PC-3 (cell line): Measurements from ENCODE around the gene DNASE1L2. TPM values are rescaled to one million over a fixed set of nuclear protein-coding genes. Genes with fewer than 3 reads are reported as not detected.

Experiments used
- ATAC-seq: fragments of 200-7000 bp; cut with Tn5 transposase; 2 replicates; pipeline ENCODE4 v1.9.1; 2020; ENCODE audit warnings: mild to moderate bottlenecking, moderate library complexity
- BruUV-seq: library from RNA; stranded (reverse); fragments of 400-500 nt; replicated peaks from 2 replicates; lab custom pipeline; 2021; lab: Mats Ljungman, UMichigan
- CTCF ChIA-PET: fragments of 300-600 bp; sonication (Branson Sonifier 250); formaldehyde crosslinking; loops from one replicate; lab custom pipeline; 2022; ENCODE audit warnings: antibody characterized with exemption; lab: Charles Lee
- POLR2A ChIA-PET: fragments of 300-600 bp; sonication (Branson Sonifier 250); formaldehyde crosslinking; loops from one replicate; lab custom pipeline; 2022; ENCODE audit warnings: antibody characterized with exemption; ENCODE audit not compliant: unreplicated experiment; lab: Charles Lee
- DNase-seq: peaks from one replicate; pipeline ENCODE4 v3.0.0-alpha.2; 2015
- H2AFZ ChIP-seq: fragments of 300-600 bp; sonication (generic); 2 replicates; pipeline ENCODE4 v1.6.0; 2016; ENCODE audit warnings: antibody characterized with exemption, low read length
- H3F3A ChIP-seq: fragments of 300-600 bp; sonication (generic); one replicate; pipeline ENCODE4 v1.6.0; 2017; ENCODE audit warnings: antibody characterized with exemption, low read length, control low read depth, mild to moderate bottlenecking; ENCODE audit not compliant: unreplicated experiment
- H3K27ac ChIP-seq: fragments of 300-600 bp; sonication (generic); 2 replicates; pipeline ENCODE4 v1.5.1; 2016; ENCODE audit warnings: mild to moderate bottlenecking, low read length
- H3K27me3 ChIP-seq: fragments of 300-600 bp; sonication (generic); 2 replicates; pipeline ENCODE4 v1.6.1; 2016; ENCODE audit warnings: low read length, mixed read lengths
- H3K36me3 ChIP-seq: fragments of 300-600 bp; sonication (generic); 2 replicates; pipeline ENCODE4 v1.6.1; 2016; ENCODE audit warnings: low read depth, mixed run types, low read length, mixed read lengths
- H3K4me1 ChIP-seq: fragments of 300-600 bp; sonication (generic); 2 replicates; pipeline ENCODE4 v1.5.1; 2016; ENCODE audit warnings: low read length; ENCODE audit not compliant: insufficient read depth
- H3K4me2 ChIP-seq: fragments of 300-600 bp; sonication (generic); 2 replicates; pipeline ENCODE4 v1.6.0; 2016; ENCODE audit warnings: low read length
- H3K4me3 ChIP-seq: fragments of 300-600 bp; sonication (generic); 2 replicates; pipeline ENCODE4 v1.5.1; 2016; ENCODE audit warnings: mild to moderate bottlenecking, low read length, mixed read lengths
- H3K79me2 ChIP-seq: fragments of 300-600 bp; sonication (generic); 2 replicates; pipeline ENCODE4 v1.6.1; 2017; ENCODE audit warnings: low read length, mixed read lengths
- H3K9ac ChIP-seq: fragments of 300-600 bp; sonication (generic); 2 replicates; pipeline ENCODE4 v1.6.0; 2016; ENCODE audit warnings: mild to moderate bottlenecking, low read length
- H3K9me2 ChIP-seq: fragments of 300-600 bp; sonication (generic); replicated peaks from 2 replicates; pipeline ENCODE4 v1.6.1; 2016; ENCODE audit warnings: mixed run types, low read length, mixed read lengths
- H3K9me3 ChIP-seq: fragments of 300-600 bp; sonication (generic); 2 replicates; pipeline ENCODE4 v1.6.1; 2016; ENCODE audit warnings: low read length, mixed read lengths
- H4K20me1 ChIP-seq: fragments of 300-600 bp; sonication (generic); 2 replicates; pipeline ENCODE4 v1.6.1; 2016; ENCODE audit warnings: low read length, mixed read lengths
- EZH2 ChIP-seq: fragments of 300-600 bp; sonication (generic); IDR thresholded peaks from one replicate; pipeline ENCODE4 v1.6.1; 2017; ENCODE audit warnings: antibody characterized with exemption, mild to moderate bottlenecking, low read length; ENCODE audit not compliant: unreplicated experiment
- EZH2phosphoT487 ChIP-seq: fragments of 300-600 bp; sonication (generic); IDR thresholded peaks from 2 replicates; pipeline ENCODE4 v1.6.1; 2018; ENCODE audit warnings: mild to moderate bottlenecking, antibody characterized with exemption, low read length, borderline replicate concordance
- intact Hi-C: fragments of 100-400 bp; cut with micrococcal nuclease; formaldehyde crosslinking; loops from 2 replicates; pipeline ENCODE4 v1.9.0; 2023
- microRNA-seq: library from miRNA; unstranded; fragments of <30 nt; microRNA quantifications from one replicate; pipeline ENCODE4 v1.1.0, GENCODE V29; 2020; ENCODE audit not compliant: unreplicated experiment
- total RNA-seq: library from RNA; depleted of rRNA; stranded (reverse); fragments of >200 nt; gene quantifications from 2 replicates; pipeline ENCODE4 v1.2.3, GENCODE V29; 2014; rRNA removed
- TF ChIP-seq, protein P1 (sequence below): fragments of 300-600 bp; sonication (generic); conservative IDR thresholded peaks from 2 replicates; pipeline ENCODE4 v1.5.1; 2017; ENCODE audit warnings: antibody characterized with exemption, low read depth, mild to moderate bottlenecking, low read length

DNASE1L2 gene
- total RNA-seq, 1 experiment from 2014 or later: 2.7 TPM

DNA sequence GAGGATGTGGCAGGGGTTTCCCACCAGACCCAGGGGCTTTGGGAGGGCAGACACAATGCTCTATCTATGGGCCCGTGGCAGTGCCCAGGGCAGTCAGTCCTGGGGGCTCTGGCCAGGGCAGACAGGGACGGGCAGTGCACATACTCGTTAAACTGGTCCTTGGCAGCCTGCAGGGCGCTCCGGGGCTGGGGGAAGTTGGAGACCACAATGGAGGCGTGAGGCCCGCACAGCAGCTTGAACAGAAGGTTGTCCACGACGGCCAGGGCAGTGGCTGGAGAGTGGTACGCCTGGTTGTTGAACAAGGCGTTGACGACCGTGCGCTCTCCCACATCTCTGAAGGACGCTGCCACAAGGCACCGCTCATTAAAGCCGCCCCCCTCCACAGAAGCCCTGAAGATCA, 50.3 kb downstream of the DNASE1L2 start:
- ChIA-PET POLR2A (no interaction called here), CTCF (no interaction called here)
- H3K79me2 ChIP-seq: no peaks in the 10 kb centered on the region
- ATAC-seq (no peak), DNase-seq (no peak)
- no peaks in the 10 kb centered on the region for H3K4me1 ChIP-seq
- no peaks in the 10 kb centered on the region for H3K27me3 ChIP-seq
- intact Hi-C loops: no loop called here
- H3K9me2 ChIP-seq: no peaks in the 10 kb centered on the region
- no peaks in the 10 kb centered on the region for H3K9me3 ChIP-seq
- H3K36me3 ChIP-seq: no peaks in the 10 kb centered on the region
- H3K4me2 ChIP-seq: no peak overlapping the region
- no peaks in the 10 kb centered on the region for H3F3A ChIP-seq
- H3K9ac ChIP-seq: no peak overlapping the region
- H3K4me3 ChIP-seq: no peak overlapping the region
- H4K20me1 ChIP-seq: no peaks in the 10 kb centered on the region
- BruUV-seq: no TSS peak
- TF ChIP-seq, protein P1, sequence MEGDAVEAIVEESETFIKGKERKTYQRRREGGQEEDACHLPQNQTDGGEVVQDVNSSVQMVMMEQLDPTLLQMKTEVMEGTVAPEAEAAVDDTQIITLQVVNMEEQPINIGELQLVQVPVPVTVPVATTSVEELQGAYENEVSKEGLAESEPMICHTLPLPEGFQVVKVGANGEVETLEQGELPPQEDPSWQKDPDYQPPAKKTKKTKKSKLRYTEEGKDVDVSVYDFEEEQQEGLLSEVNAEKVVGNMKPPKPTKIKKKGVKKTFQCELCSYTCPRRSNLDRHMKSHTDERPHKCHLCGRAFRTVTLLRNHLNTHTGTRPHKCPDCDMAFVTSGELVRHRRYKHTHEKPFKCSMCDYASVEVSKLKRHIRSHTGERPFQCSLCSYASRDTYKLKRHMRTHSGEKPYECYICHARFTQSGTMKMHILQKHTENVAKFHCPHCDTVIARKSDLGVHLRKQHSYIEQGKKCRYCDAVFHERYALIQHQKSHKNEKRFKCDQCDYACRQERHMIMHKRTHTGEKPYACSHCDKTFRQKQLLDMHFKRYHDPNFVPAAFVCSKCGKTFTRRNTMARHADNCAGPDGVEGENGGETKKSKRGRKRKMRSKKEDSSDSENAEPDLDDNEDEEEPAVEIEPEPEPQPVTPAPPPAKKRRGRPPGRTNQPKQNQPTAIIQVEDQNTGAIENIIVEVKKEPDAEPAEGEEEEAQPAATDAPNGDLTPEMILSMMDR: no peak
- TF ChIP-seq EZH2 (no peak), EZH2phosphoT487 (no peak)
- no peak overlapping the region for H2AFZ ChIP-seq
- no peak overlapping the region for H3K27ac ChIP-seq

GRCh38 chr16:2287916-2288547, 51.8 kb downstream of the DNASE1L2 start:
- Histone ChIP-seq H3K9me3 (no peaks in the 10 kb centered on the region), H3K9me2 (no peaks in the 10 kb centered on the region), H3F3A (no peaks in the 10 kb centered on the region), H3K4me3 (no peak overlapping the region), H3K27me3 (no peaks in the 10 kb centered on the region), H2AFZ (no peak overlapping the region), H4K20me1 (no peaks in the 10 kb centered on the region), H3K79me2 (no peaks in the 10 kb centered on the region), H3K4me1 (no peaks in the 10 kb centered on the region), H3K4me2 (no peak overlapping the region), H3K9ac (no peak overlapping the region), H3K27ac (no peak overlapping the region), H3K36me3 (no peaks in the 10 kb centered on the region)
- ATAC-seq (no peak), DNase-seq (no peak)
- ChIA-PET CTCF (interaction anchor here (0.5 kb wide), 1 partner anchor 460 kb away, joined by 5 read pairs; no protein-coding TSS in a partner anchor), POLR2A (interaction anchor here (0.6 kb wide), 1 partner anchor 76 kb away, joined by 19 read pairs; no protein-coding TSS in a partner anchor)
- TF ChIP-seq EZH2phosphoT487 (no peak), EZH2 (no peak)
- TF ChIP-seq, protein P1: no peak
- BruUV-seq: no TSS peak
- intact Hi-C loops: no loop called here

Small RNA genes within 50 kb of the gene (microRNA-seq; reads per million reads assigned to microRNA genes)
- 1.3 reads per million for gene MIR3677
- gene MIR4717: not detected

Other genes starting within 250 kb of the DNASE1L2 start
- 1.5 and 2.8 TPM in 2 replicates for gene SYNGR3, start 246.5 kb upstream of the DNASE1L2 start, total RNA-seq
- 44.4 and 60.1 TPM in 2 replicates for gene ZNF598, start 226.6 kb upstream of the DNASE1L2 start, total RNA-seq
- 3.8 and 5.6 TPM in 2 replicates for gene NPW, start 216.7 kb upstream of the DNASE1L2 start, total RNA-seq
- gene NHERF2, start 209.5 kb upstream of the DNASE1L2 start, total RNA-seq: 145 and 160 TPM in 2 replicates
- gene NTHL1, start 188.6 kb upstream of the DNASE1L2 start, total RNA-seq: 87.1 and 90.1 TPM in 2 replicates
- 59.3 and 64.4 TPM in 2 replicates for gene TSC2, start 188.5 kb upstream of the DNASE1L2 start, total RNA-seq
- 58.9 and 77.3 TPM in 2 replicates for gene PKD1, start 100.5 kb upstream of the DNASE1L2 start, total RNA-seq
- gene RAB26, start 87.8 kb upstream of the DNASE1L2 start, total RNA-seq: 4.6 and 5.6 TPM in 2 replicates
- 44.9 and 50.7 TPM in 2 replicates for gene TRAF7, start 80.7 kb upstream of the DNASE1L2 start, total RNA-seq
- 1.6 and 1.7 TPM in 2 replicates for gene CASKIN1, start 39.8 kb upstream of the DNASE1L2 start, total RNA-seq
- gene MLST8, start 31.0 kb upstream of the DNASE1L2 start, total RNA-seq: 63.3 and 73.6 TPM in 2 replicates
- 2.1 and 4.8 TPM in 2 replicates for gene BRICD5, start 25.6 kb upstream of the DNASE1L2 start, total RNA-seq
- gene PGP, start 21.6 kb upstream of the DNASE1L2 start, total RNA-seq: 46.0 and 58.1 TPM in 2 replicates
- gene E4F1, start 12.9 kb upstream of the DNASE1L2 start, total RNA-seq: 49.0 and 57.7 TPM in 2 replicates
- 71.7 and 90.5 TPM in 2 replicates for gene ECI1, start 15.1 kb downstream of the DNASE1L2 start, total RNA-seq
- gene RNPS1, start 31.7 kb downstream of the DNASE1L2 start, total RNA-seq: 131 and 154 TPM in 2 replicates
- gene ABCA3, start 104.3 kb downstream of the DNASE1L2 start, total RNA-seq: 11.0 and 15.5 TPM in 2 replicates
- gene CCNF, start 193.0 kb downstream of the DNASE1L2 start, total RNA-seq: 26.8 and 31.4 TPM in 2 replicates
- gene TEDC2, start 223.7 kb downstream of the DNASE1L2 start, total RNA-seq: 35.5 and 44.9 TPM in 2 replicates
- not detected in 2 replicates for gene NTN3, start 234.9 kb downstream of the DNASE1L2 start, total RNA-seq
- gene TBC1D24, start 238.7 kb downstream of the DNASE1L2 start, total RNA-seq: 11.3 and 15.2 TPM in 2 replicates